Endothelial cell of umbilical vein (primary cell): Measurements from ENCODE around the gene OR2B3. TPM values are rescaled to one million over a fixed set of nuclear protein-coding genes. Genes with fewer than 3 reads are reported as not detected.

Source experiments
- BruUV-seq: library from RNA; stranded (reverse); fragments of 400-500 nt; replicated peaks from 2 replicates; lab custom pipeline; 2021; lab: Mats Ljungman, UMichigan
- CTCF ChIA-PET: fragments of 300-600, 350-600 bp; sonication (Branson Sonifier 250); formaldehyde crosslinking; loops from one replicate; lab custom pipeline; 2021; ENCODE audit warnings: antibody characterized with exemption, inconsistent platforms; lab: Charles Lee
- POLR2A ChIA-PET: fragments of 300-600, 350-600 bp; sonication (Branson Sonifier 250); formaldehyde crosslinking; loops from one replicate; lab custom pipeline; 2021; ENCODE audit warnings: antibody characterized with exemption, inconsistent platforms; lab: Charles Lee
- DNase-seq: peaks from one replicate; pipeline ENCODE4 v3.0.0-alpha.2; 2011; ENCODE audit warnings: low read depth, low spot score
- FAIRE-seq: peaks from 2 replicates; lab custom pipeline; 2011; peaks lifted over from hg19 to GRCh38; lab: Jason Lieb, UNC
- H2AFZ ChIP-seq: 2 replicates; pipeline ENCODE4 v1.6.0; 2012; ENCODE audit warnings: low read depth, low read length, control low read depth, inconsistent platforms
- H3K27ac ChIP-seq: 2 replicates; pipeline ENCODE4 v1.5.1; 2011; ENCODE audit warnings: low read depth, mild to moderate bottlenecking, control low read depth, low read length, moderate library complexity; ENCODE audit not compliant: insufficient read depth
- H3K27me3 ChIP-seq, 2 experiments: 2 replicates each; pipeline versions ENCODE4 v1.6.0 to v1.6.1; 2011; ENCODE audit warnings: low read length in 2 of 2, mixed read lengths in 1 of 2; ENCODE audit not compliant: control insufficient read depth in 2 of 2, insufficient read depth in 2 of 2
- H3K36me3 ChIP-seq, 2 experiments: 2 replicates in 1 of 2; 3 replicates in 1 of 2; pipeline ENCODE4 v1.5.1; 2011; ENCODE audit warnings: low read length in 2 of 2, mild to moderate bottlenecking in 1 of 2, moderate library complexity in 1 of 2; ENCODE audit not compliant: control insufficient read depth in 2 of 2, insufficient read depth in 2 of 2; ENCODE audit errors: extremely low read depth in 1 of 2
- H3K4me1 ChIP-seq: 3 replicates; pipeline ENCODE4 v1.5.1; 2011; ENCODE audit warnings: mild to moderate bottlenecking, low read length; ENCODE audit not compliant: control insufficient read depth, insufficient read depth; ENCODE audit errors: extremely low read depth
- H3K4me2 ChIP-seq: 2 replicates; pipeline ENCODE4 v1.6.1; 2011; ENCODE audit warnings: low read length, control low read depth, mixed read lengths; ENCODE audit not compliant: insufficient read depth
- H3K4me3 ChIP-seq, 3 experiments: fragments of 200-600 bp in 1 of 3; sonication (generic), shearing (Covaris generic) in 1 of 3; replicated peaks in 1 of 3; 2 replicates each; pipeline ENCODE4 v1.5.1; 2011 to 2016; ENCODE audit warnings: control low read depth in 3 of 3, low read length in 3 of 3, mild to moderate bottlenecking in 2 of 3, inconsistent platforms in 1 of 3, low read depth in 1 of 3, moderate library complexity in 1 of 3; ENCODE audit not compliant: insufficient read depth in 1 of 3
- H3K79me2 ChIP-seq: 2 replicates; pipeline ENCODE4 v1.6.0; 2012; ENCODE audit warnings: low read length, inconsistent platforms; ENCODE audit not compliant: control insufficient read depth, insufficient read depth
- H3K9ac ChIP-seq: replicated peaks from 2 replicates; pipeline ENCODE3; 2011; ENCODE audit warnings: low read length, control low read depth; ENCODE audit not compliant: insufficient read depth; ENCODE audit errors: extremely low read depth
- H3K9me1 ChIP-seq: replicated peaks from 3 replicates; pipeline ENCODE4 v1.6.0; 2011; ENCODE audit warnings: mild to moderate bottlenecking, low read length; ENCODE audit not compliant: control insufficient read depth, insufficient read depth; ENCODE audit errors: extremely low read depth
- H3K9me3 ChIP-seq: replicated peaks from 2 replicates; pipeline ENCODE4 v1.5.1; 2012; ENCODE audit warnings: low read length, inconsistent platforms; ENCODE audit not compliant: control insufficient read depth, insufficient read depth
- H4K20me1 ChIP-seq: replicated peaks from 2 replicates; pipeline ENCODE3; 2011; ENCODE audit warnings: mild to moderate bottlenecking, low read length; ENCODE audit not compliant: control insufficient read depth, insufficient read depth; ENCODE audit errors: extremely low read depth
- EZH2 ChIP-seq: IDR thresholded peaks from 2 replicates; pipeline ENCODE4 v1.6.1; 2012; ENCODE audit warnings: borderline replicate concordance, low read depth, mild to moderate bottlenecking, moderate library complexity, low read length, inconsistent platforms; ENCODE audit not compliant: severe bottlenecking
- FOS ChIP-seq: IDR thresholded peaks from 2 replicates; pipeline ENCODE4 v1.6.1; 2011; ENCODE audit warnings: mild to moderate bottlenecking, low read length, moderate library complexity, borderline replicate concordance; ENCODE audit not compliant: insufficient read depth
- GATA2 ChIP-seq: IDR thresholded peaks from 2 replicates; pipeline ENCODE4 v1.7.0; 2011; ENCODE audit warnings: low read depth, mild to moderate bottlenecking, moderate library complexity, mixed read lengths, low read length; ENCODE audit not compliant: insufficient read length, insufficient read depth
- JUN ChIP-seq: IDR thresholded peaks from 2 replicates; pipeline ENCODE4 v1.6.1; 2011; ENCODE audit warnings: borderline replicate concordance, low read depth; ENCODE audit not compliant: insufficient read length, insufficient read depth
- MAX ChIP-seq: IDR thresholded peaks from 2 replicates; pipeline ENCODE4 v1.6.1; 2011; ENCODE audit not compliant: insufficient read depth, insufficient read length
- MYC ChIP-seq: IDR thresholded peaks from one replicate; pipeline ENCODE4 v1.6.1; 2011; ENCODE audit warnings: mild to moderate bottlenecking, low read depth, low read length
- POLR2A ChIP-seq: IDR thresholded peaks from 2 replicates; pipeline ENCODE4 v1.6.1; 2012; ENCODE audit warnings: low read depth, mild to moderate bottlenecking, control low read depth, low read length
- POLR2AphosphoS5 ChIP-seq: IDR thresholded peaks from 2 replicates; pipeline ENCODE4 v1.6.1; 2012; ENCODE audit warnings: low read depth, mild to moderate bottlenecking, control low read depth, low read length, moderate library complexity; ENCODE audit not compliant: insufficient read depth
- dilution Hi-C: fragments of 300-500 bp; cut with MboI; formaldehyde crosslinking; loops from one replicate; pipeline ENCODE4 v1.15.0; 2019; ENCODE audit warnings: low sequenced_read_pairs; ENCODE audit not compliant: extremely low pct_ligation_motif_present
- intact Hi-C: fragments of 100-400 bp; cut with micrococcal nuclease; formaldehyde crosslinking; loops from one replicate; pipeline ENCODE4 v1.10.0; 2022
- polyA plus RNA-seq, 4 experiments: library from polyadenylated mRNA; depleted of rRNA in 3 of 4; stranded (reverse) in 3 of 4; unstranded in 1 of 4; fragments of >200 nt; gene quantifications; 2 replicates each; pipeline versions ENCODE4 v1.2.1 to v1.2.3, GENCODE V29; 2011 to 2012; ENCODE audit warnings: missing spikeins in 1 of 4
- total RNA-seq: library from RNA; stranded (reverse); gene quantifications from 2 replicates; pipeline ENCODE4 v1.2.3, GENCODE V29; 2021
- TF ChIP-seq, protein P1 (sequence below), 2 donors: IDR thresholded peaks; 1 replicate in 1 of 2; 2 replicates in 1 of 2; pipeline ENCODE4 v1.5.1; 2011; ENCODE audit warnings: low read length in 2 of 2, mild to moderate bottlenecking in 2 of 2, moderate library complexity in 2 of 2, control low read depth in 1 of 2, inconsistent platforms in 1 of 2, low read depth in 1 of 2; ENCODE audit not compliant: insufficient read depth in 1 of 2; ENCODE audit errors: extremely low read depth in 1 of 2

Gene OR2B3
- total and polyA plus RNA-seq, 2 donors (not counting 3 experiments of a cell fraction or from before 2014, with no cell fraction given), result not detected

DNA sequence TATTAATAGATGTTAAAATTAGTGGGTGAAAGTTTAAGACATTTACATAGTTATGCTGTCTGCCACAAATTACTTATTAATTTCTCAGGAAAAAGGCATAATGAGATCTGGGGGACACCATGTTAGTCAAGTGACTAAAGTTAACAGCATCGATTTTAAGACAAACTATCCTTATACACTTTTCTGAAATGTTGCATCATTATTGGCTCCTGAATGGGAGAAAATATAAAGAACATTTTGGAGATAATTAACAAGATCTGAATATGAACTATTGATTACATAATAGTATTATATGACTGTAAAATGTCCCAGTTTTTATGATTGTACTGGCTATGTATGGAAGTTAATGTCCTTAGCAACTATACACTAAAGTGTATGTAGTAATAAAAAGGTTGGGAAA lies 7.9 kb downstream of the OR2B3 start:
- no peak overlapping the region for H2AFZ ChIP-seq
- no peaks in the 10 kb centered on the region for H4K20me1 ChIP-seq
- no peaks in the 10 kb centered on the region for H3K9me1 ChIP-seq
- dilution Hi-C loops, result no loop called here
- intact Hi-C loops, result no loop called here
- H3K27me3 ChIP-seq, result no peaks in the 10 kb centered on the region
- no peaks in the 10 kb centered on the region for H3K9me3 ChIP-seq
- H3K4me2 ChIP-seq, result no peak overlapping the region
- no peak overlapping the region for H3K9ac ChIP-seq
- FAIRE-seq, result no peak
- no peak for TF ChIP-seq GATA2
- TF ChIP-seq, protein P1, sequence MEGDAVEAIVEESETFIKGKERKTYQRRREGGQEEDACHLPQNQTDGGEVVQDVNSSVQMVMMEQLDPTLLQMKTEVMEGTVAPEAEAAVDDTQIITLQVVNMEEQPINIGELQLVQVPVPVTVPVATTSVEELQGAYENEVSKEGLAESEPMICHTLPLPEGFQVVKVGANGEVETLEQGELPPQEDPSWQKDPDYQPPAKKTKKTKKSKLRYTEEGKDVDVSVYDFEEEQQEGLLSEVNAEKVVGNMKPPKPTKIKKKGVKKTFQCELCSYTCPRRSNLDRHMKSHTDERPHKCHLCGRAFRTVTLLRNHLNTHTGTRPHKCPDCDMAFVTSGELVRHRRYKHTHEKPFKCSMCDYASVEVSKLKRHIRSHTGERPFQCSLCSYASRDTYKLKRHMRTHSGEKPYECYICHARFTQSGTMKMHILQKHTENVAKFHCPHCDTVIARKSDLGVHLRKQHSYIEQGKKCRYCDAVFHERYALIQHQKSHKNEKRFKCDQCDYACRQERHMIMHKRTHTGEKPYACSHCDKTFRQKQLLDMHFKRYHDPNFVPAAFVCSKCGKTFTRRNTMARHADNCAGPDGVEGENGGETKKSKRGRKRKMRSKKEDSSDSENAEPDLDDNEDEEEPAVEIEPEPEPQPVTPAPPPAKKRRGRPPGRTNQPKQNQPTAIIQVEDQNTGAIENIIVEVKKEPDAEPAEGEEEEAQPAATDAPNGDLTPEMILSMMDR (IDR thresholded peaks at IDR 0.05; ENCODE audit: extremely low read depth in 1 of 2, insufficient read depth in 1 of 2, low read depth in 1 of 2, low read length in 2 of 2), result no peak
- TF ChIP-seq POLR2A, result no peak
- TF ChIP-seq MAX, result no peak
- no peak for TF ChIP-seq EZH2
- no peak for TF ChIP-seq POLR2AphosphoS5
- no peak for TF ChIP-seq FOS
- no peak for TF ChIP-seq JUN
- TF ChIP-seq MYC, result no peak
- no peaks in the 10 kb centered on the region for H3K4me1 ChIP-seq
- no peak for DNase-seq
- no TSS peak for BruUV-seq
- POLR2A ChIA-PET, result no interaction called here
- H3K4me3 ChIP-seq, result no peak overlapping the region
- H3K79me2 ChIP-seq, result no peaks in the 10 kb centered on the region
- no peak overlapping the region for H3K27ac ChIP-seq
- CTCF ChIA-PET, result no interaction called here
- H3K36me3 ChIP-seq, result no peaks in the 10 kb centered on the region
